ENCODE results near the gene TUBB3.

TUBB3 gene

DNA sequence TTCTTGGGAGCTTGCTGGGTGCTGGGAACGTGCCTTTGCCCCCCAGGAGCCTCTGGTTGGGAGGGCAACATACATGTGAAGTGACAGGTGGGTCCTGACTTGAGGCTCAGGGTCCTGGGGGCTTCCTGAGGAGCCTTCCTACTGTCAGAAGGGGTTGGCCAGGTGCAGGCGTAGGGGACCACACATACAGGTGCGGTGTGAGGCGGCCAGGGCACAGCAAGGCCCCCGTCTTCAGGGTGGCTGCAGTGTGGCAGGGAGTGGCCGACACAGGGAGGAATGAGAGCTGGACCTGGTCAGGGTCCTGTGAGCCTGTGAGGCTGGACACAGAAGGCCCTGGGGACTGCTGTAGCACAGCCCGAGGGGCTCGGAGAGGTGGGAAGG lies 39.1 kb upstream of the TUBB3 start:
- TF ChIP-seq, protein P1, sequence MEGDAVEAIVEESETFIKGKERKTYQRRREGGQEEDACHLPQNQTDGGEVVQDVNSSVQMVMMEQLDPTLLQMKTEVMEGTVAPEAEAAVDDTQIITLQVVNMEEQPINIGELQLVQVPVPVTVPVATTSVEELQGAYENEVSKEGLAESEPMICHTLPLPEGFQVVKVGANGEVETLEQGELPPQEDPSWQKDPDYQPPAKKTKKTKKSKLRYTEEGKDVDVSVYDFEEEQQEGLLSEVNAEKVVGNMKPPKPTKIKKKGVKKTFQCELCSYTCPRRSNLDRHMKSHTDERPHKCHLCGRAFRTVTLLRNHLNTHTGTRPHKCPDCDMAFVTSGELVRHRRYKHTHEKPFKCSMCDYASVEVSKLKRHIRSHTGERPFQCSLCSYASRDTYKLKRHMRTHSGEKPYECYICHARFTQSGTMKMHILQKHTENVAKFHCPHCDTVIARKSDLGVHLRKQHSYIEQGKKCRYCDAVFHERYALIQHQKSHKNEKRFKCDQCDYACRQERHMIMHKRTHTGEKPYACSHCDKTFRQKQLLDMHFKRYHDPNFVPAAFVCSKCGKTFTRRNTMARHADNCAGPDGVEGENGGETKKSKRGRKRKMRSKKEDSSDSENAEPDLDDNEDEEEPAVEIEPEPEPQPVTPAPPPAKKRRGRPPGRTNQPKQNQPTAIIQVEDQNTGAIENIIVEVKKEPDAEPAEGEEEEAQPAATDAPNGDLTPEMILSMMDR (IDR thresholded peaks at IDR 0.05; ENCODE audit: control insufficient read depth, extremely low read depth, insufficient read depth), result no peak
- no peak overlapping the region for H3K4me3 ChIP-seq (ENCODE audit: low read depth, low read length)
- DNase-seq (ENCODE audit: low read depth), result no peak

DNA sequence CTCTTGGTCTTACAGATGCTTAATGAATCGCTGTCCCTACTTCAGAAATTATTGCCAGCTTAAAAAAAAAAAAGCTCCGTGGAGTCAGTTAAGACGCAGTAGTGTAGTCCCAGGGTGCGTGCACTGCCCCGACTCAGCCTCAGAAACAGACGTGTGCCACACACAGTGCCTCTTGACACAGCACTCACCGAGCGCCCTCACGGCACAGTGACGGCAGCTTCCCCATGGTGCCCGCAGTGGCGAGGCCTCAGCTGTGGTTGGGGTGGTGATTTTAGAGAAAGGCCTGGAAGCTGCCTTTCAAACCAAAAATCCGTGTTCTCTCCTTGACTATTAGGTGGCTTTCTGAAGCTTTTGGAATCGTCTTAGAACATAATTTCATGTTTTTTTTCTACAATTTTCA lies 35.9 kb upstream of the TUBB3 start:
- no peak overlapping the region for H3K4me3 ChIP-seq (ENCODE audit: low read depth, low read length)
- no peak for DNase-seq (ENCODE audit: low read depth)
- TF ChIP-seq, protein P1 (IDR thresholded peaks at IDR 0.05; ENCODE audit: control insufficient read depth, extremely low read depth, insufficient read depth), result no peak

DNA sequence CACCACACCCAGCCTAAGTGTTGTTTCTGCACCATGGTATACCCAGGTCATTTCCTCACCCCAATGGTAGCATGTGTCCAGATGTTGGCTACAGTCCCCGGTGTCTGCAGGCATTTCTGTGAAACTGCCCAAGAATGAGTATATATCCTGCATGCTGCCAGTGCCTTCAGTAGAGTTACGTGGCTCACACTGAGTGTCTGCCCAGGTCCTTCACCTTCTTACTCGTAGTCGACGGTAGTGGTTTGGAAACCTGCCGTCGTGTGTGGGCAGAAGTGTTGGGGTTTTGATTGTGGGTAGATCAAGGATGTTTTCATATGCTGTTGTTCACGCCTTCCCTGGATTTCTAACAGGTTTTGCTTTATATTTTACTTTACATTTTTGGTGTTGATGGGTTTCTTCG lies 32.9 kb upstream of the TUBB3 start:
- no peak for DNase-seq (ENCODE audit: low read depth)
- no peak overlapping the region for H3K4me3 ChIP-seq (ENCODE audit: low read depth, low read length)
- TF ChIP-seq, protein P1 (IDR thresholded peaks at IDR 0.05; ENCODE audit: control insufficient read depth, extremely low read depth, insufficient read depth), result no peak

DNA sequence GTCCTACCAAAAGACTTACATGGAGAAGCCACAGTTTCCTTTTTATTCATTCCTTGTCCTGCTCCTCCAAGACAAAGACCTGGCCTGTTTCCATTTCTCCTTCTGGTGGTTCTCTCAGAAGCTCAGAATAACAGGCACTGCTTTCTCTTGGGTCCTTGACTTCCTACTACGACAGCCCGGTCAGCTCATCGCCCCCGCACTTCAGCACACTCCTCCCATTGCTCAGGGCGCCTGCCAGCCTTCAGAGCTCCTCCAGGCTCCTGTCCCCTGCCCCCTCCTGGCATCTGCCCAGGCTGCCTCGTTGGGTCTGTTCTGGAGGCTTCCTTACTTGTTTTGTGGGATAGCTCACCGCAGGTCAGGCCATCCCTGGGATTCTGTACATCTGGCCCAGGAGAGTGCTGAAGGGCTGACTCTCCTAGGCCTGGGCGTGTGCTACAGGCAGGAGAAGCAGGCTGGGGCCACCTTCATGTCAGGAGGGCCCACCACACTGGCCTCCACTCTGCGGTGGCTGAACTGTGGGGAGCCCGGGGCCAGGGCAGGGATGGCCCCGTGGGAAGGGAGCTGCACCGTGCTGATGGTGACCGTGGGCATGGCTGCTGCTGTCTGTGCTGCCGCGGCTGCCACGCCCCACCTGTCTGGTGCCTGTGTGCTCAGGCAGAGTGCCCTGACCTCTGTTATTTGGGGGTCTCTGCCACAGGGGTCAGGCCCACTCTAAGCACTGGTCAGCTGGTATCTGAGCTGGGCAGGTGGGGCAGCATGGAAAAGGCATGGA lies 32.1 kb upstream of the TUBB3 start:
- no peak for DNase-seq (ENCODE audit: low read depth)
- H3K4me3 ChIP-seq (ENCODE audit: low read depth, low read length), result no peak overlapping the region
- TF ChIP-seq, protein P1 (IDR thresholded peaks at IDR 0.05; ENCODE audit: control insufficient read depth, extremely low read depth, insufficient read depth), result no peak

DNA sequence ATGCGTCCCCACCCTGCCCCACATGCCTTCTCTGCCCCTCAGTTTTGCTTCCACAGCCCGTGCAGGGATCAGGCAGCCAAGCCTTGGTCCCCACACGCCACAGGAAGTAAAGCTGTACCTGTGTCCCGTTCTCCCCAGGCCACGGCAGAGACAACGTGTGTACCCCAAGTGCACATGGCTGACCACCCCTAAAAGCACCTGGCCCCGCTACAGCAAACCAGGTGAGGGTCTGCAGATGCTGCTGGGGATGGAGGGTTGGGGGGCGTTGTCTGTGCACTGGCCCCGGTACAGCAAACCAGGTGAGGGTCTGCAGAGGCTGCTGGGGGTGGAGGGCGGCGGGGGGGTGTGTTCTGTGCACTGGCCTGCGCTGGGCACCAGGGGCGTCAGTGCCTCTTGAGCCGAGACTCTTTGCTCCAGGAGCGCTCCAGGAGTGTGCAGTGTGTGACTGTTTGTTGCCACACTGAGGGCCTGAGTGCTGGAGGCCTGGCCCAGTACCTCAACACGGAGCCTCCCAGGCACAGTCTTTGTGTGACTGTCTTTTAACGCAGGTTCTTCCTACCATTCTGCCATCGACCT lies 31.0 kb upstream of the TUBB3 start:
- no peak for DNase-seq (ENCODE audit: low read depth)
- TF ChIP-seq, protein P1 (IDR thresholded peaks at IDR 0.05; ENCODE audit: control insufficient read depth, extremely low read depth, insufficient read depth), result no peak
- H3K4me3 ChIP-seq (ENCODE audit: low read depth, low read length), result no peak overlapping the region

DNA sequence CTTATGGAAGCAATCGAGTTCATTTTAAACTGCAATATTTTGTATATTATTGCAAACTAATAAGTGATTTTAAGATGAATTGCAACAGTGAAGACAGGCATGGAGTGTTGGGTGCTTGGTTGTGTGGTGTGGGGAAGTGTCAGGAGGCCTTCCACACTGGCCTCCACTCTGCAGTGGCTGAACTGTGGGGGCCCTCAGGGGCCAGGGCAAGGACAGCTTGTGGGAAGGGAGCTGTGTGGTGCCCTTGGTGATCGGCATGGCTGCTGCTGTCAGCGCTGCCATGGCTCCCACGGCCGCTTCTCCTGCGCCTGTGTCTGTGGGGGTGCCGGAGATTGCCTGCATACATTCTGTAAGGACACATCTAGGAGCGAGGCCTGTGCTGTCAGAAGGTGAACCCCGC lies 30.5 kb upstream of the TUBB3 start:
- no peak overlapping the region for H3K4me3 ChIP-seq (ENCODE audit: low read depth, low read length)
- TF ChIP-seq, protein P1 (IDR thresholded peaks at IDR 0.05; ENCODE audit: control insufficient read depth, extremely low read depth, insufficient read depth), result no peak
- no peak for DNase-seq (ENCODE audit: low read depth)
